GM20431 (cell line): ENCODE data around the gene OR1N1.

ENCODE experiments used
- in situ Hi-C: fragments of 300-500 bp; cut with MseI, MboI; formaldehyde crosslinking; loops from one replicate; pipeline ENCODE4 v1.15.0; 2020; ENCODE audit warnings: low sequenced_read_pairs; ENCODE audit not compliant: unreplicated experiment

OR1N1 gene

DNA sequence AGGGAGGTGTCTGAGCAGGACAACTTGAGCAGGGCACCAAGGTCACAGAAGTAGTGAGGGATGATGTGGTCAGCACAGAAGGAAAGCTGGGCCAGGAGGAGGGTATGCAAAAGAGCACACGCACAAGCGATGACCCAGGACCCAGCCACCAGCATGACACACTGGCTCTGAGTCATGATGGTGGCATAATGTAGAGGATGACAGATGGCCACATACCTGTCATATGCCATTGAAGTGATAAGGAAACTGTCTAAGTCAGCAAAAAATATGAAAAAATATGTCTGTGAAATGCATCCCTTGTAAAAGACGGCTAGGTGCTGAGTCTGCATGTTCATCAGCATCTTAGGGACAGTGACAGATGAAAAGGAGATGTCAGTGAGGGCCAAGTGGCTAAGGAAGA lies 49.7 kb downstream of the OR1N1 start:
- in situ Hi-C loops: no loop called here
